ENCODE data around the gene STT3B.
"Not testable (repeated sequence)": the region's sequence is repeated elsewhere in the genome, so short reads cannot be mapped to it uniquely, and the experiment has no call there.

STT3B gene
- 249 to 332 (median 296) reads per million in 4 donors for total RNA-seq

DNA sequence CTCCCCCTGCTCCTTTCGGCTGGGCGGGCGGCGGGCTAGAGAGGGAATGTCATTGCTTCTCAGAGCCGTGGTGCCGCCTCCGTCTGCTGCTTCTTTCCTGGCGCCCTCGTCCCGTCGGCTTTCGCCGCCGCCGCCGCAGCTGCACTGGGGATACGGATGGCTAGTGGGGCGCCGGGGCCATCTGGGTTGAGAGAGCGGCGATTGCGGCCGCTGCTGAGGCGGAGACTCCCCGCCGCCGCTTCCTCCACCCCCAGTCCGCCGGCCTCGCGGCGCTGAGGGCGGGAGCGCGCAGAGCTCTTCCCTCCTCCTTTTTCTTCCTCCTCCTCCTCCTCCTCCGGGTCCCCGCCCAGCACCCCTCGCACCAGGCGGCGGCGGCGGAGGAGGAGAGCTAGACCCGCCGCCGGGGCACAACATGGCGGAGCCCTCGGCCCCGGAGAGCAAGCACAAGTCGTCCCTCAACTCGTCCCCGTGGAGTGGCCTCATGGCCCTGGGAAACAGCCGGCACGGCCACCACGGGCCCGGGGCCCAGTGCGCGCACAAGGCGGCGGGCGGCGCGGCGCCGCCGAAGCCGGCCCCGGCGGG lies at the start of gene STT3B:
Gene STT3B, plus strand, starts transcription at position 339 of the 582 bp plus-strand sequence. Its CDS starts 74 bp downstream, at position 413.
- DNase-seq, result peak; percentile 63 to 92 (median 73)

- DNase-seq, result no peak
Measured at GRCh38 chr3:31483776-31484175, 48.9 kb upstream of the STT3B start.

DNA sequence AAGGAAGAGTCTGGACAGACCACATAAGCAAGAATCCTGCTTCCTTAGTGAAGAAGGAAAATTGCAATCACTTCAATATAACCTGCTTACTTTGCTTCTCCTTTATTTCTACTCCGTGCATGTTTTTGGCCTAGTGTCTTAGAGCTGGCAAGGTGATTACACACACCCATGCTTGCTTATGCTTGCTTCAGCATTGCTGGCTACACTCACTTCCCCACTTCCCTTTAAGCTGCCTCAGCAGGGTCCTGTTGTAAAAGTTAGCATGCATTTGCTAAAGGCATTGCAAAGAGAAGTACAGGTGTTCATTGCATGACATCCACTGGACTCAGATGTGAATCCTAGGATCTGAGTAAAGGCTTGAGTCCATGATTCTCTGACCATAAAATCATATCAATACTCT lies 47.5 kb upstream of the STT3B start:
- no peak for DNase-seq

GRCh38 chr3:31486865-31487533 lies 45.7 kb upstream of the STT3B start:
- no peak for DNase-seq

- DNase-seq, result no peak
Measured at GRCh38 chr3:31488475-31489017, 44.2 kb upstream of the STT3B start.

GRCh38 chr3:31490502-31490901 lies 42.2 kb upstream of the STT3B start:
- no peak for DNase-seq

GRCh38 chr3:31491660-31492059 lies 41.1 kb upstream of the STT3B start:
- no peak for DNase-seq

DNA sequence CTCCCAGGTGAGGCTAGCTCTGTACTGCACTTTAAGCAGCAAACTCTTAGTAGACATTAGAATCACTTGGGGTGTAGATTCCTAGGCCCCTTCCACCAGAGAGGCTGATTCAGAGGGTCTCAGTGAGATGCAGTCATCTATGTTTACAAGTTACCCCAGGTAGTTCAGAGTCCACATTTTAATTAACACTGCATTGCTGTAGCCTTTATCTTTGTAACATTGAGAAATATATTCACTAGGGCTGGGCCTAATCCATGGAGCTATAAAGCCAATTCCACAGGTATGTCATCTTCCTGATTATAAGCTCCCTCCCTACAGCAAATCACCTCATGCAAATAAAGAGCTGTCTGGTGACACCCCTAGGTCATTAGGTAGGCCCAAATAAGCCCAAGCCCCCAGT lies 39.6 kb upstream of the STT3B start:
- no peak for DNase-seq

GRCh38 chr3:31495971-31496665 lies 36.6 kb upstream of the STT3B start:
- no peak for DNase-seq

GRCh38 chr3:31498791-31499190 lies 33.9 kb upstream of the STT3B start:
- DNase-seq, result no peak

- DNase-seq, result no peak
Measured at GRCh38 chr3:31499281-31499680, 33.4 kb upstream of the STT3B start.

GRCh38 chr3:31502803-31503221 lies 29.9 kb upstream of the STT3B start:
- DNase-seq, result peak in 1 of 5 donors; percentile 11

GRCh38 chr3:31503456-31503855 lies 29.3 kb upstream of the STT3B start:
- no peak for DNase-seq

DNA sequence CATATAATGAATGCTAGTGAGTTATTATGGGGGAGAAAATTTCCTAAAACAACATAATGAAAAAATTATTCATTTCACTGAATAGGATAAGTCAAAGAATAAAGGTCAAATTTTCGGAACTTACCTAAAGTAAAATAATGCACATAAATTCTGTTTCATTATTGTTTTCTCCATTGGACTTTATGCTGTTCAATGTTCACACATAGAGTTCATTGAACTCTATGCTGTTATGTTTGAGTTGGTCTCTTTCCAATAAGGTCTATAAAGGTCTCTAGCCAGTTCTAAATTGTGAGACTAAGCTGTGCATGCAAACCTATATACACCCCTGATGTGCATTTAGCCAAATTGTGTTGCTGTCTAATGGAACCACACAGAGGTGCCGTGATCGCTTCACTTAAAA lies 28.5 kb upstream of the STT3B start:
- DNase-seq, result no peak

DNA sequence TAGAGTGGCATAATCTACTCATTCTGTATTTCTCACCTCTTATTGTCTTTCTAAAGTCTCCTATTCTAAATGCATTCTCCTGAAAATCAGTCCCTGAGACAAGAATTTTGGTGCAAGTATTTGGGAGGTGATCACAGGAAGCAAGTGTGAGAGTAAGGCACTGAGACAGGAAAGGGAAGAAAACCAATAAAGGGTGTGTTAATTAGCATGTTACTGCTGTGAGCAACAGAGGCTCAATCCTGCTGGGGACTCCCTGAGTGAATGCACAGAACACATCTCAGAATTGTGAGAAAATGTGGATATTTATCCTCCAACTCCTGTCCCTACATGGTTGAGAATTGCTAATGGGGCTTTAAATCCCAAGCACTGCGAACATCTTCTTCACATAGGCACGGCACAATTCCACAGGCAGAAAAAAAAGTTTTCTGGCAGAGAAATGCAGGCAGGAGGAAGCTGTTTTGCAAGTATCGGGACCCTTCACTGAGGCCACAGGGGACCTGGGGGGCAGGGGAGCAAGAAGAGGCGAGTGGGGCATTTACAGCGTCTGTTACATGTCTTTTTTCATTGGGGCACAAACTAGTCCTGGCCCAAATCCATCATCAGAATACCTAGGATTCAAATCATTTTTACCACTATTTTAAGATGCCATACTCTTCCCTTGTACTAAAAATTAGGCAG lies 27.2 kb upstream of the STT3B start:
- peak in 1 of 5 donors; percentile 13 for DNase-seq

- not testable (repeated sequence) for DNase-seq
Measured at GRCh38 chr3:31506515-31506914, 26.2 kb upstream of the STT3B start.

- peak in 1 of 5 donors; percentile 13 for DNase-seq
Measured at GRCh38 chr3:31508452-31509146, 24.1 kb upstream of the STT3B start.

DNA sequence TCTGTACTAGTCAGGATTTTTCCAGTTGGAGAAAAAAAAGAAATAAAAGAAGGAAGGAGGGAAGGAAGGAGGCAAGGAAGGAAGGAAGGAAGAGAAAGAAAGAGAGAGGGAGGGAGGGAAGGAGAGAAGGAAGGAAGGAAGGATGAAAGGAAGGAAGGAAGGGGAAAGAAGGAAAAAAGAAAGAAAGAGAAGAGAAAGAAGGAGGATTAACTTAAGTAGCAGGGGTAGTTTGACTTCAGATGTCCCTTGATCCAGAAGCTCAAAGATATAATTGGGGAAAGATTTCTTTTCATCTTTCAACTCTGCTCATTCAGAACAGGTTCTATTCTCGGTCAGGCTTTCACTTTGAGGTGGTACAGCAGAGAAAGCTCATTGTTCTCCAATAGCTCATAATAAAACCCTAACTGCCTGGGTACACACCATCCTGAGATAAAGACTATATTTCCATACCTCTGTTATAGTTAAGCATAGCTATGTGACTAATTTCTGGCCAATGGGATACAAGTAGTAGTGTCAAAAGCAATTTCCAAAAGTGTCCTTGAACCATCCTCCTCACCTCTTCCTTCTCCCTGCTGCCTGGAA lies 23.5 kb upstream of the STT3B start:
- DNase-seq, result no peak

- no peak for DNase-seq
Measured at GRCh38 chr3:31514570-31514969, 18.2 kb upstream of the STT3B start.

DNA sequence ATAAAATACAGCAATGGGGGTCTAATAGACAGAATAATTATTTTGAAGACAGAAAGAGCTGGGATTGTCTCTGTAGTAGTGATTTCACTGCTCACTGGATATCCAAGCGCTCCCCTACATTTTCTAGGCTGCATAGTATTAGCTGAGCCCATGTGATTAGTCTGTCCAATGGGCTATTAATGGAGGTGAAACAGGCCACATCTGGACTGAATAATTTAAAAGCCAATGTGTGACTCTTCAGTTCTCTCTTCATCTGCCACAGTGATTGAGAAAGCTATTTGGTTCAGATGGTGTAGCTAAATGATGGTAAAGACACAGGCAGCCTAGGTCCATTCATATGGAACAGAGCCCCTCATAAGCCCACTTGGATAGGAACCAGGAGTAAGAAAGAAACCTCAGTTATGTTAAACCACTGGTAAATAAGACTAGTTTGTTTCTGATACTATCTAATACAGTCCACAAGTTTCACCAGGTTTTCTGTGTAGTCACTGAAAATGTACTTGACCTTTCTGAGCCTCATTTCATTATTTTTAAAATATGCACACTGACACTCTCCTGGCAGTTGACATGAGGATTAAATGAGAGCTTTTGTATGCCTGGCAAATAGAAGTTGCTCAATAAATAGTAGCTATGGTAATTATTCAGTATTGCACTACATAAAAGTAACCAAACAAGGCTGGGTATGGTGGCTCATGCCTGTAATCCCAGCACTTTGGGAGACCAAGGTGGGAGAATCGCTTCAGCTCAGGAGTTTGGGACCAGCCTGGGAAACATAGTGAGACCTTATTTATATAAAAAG lies 17.0 kb upstream of the STT3B start:
- no peak for DNase-seq

GRCh38 chr3:31516757-31517156 lies 16.0 kb upstream of the STT3B start:
- no peak for DNase-seq

All from T-helper 1 cell (primary cell).